GM21528 (cell line): Measurements from ENCODE around the gene TPK1.

ENCODE experiments used
- ATAC-seq: cut with Tn5 transposase; IDR thresholded peaks from one replicate; pipeline ENCODE4 v1.9.1; 2021; ENCODE audit warnings: mild to moderate bottlenecking, moderate library complexity; ENCODE audit not compliant: unreplicated experiment, low FRiP score

The TPK1 gene

GRCh38 chr7:144835652-144836544 is at the start of gene TPK1:
Gene TPK1 (minus strand): TSS chr7:144836053. CDS start chr7:144835602, 451 bp downstream.
- ATAC-seq: peak; percentile 87

GRCh38 chr7:144885478-144885877 is 49.6 kb upstream of the TPK1 start:
- ATAC-seq: no peak

GRCh38 chr7:144884896-144885295 is 49.0 kb upstream of the TPK1 start:
- no peak for ATAC-seq

- ATAC-seq: no peak
Observed at GRCh38 chr7:144873316-144873845, 37.5 kb upstream of the TPK1 start.

- no peak for ATAC-seq
Observed at GRCh38 chr7:144869082-144869481, 33.2 kb upstream of the TPK1 start.

GRCh38 chr7:144866189-144866588 is 30.3 kb upstream of the TPK1 start:
- ATAC-seq: no peak

- no peak for ATAC-seq
Observed at GRCh38 chr7:144863320-144863647, 27.4 kb upstream of the TPK1 start.

- ATAC-seq: no peak
Observed at GRCh38 chr7:144862612-144863319, 26.9 kb upstream of the TPK1 start.

GRCh38 chr7:144859739-144860138 is 23.9 kb upstream of the TPK1 start:
- ATAC-seq: no peak

- ATAC-seq: no peak
Observed at GRCh38 chr7:144857463-144857862, 21.6 kb upstream of the TPK1 start.

- no peak for ATAC-seq
Observed at GRCh38 chr7:144854839-144855424, 19.1 kb upstream of the TPK1 start.

GRCh38 chr7:144853542-144853941 is 17.7 kb upstream of the TPK1 start:
- no peak for ATAC-seq

GRCh38 chr7:144848078-144848477 is 12.2 kb upstream of the TPK1 start:
- no peak for ATAC-seq

- ATAC-seq: peak; percentile 93
Observed at GRCh38 chr7:144842377-144842851, 6.6 kb upstream of the TPK1 start.

GRCh38 chr7:144836545-144836842 is 641 bp upstream of the TPK1 start:
- no peak for ATAC-seq

GRCh38 chr7:144835155-144835611 is 670 bp downstream of the TPK1 start:
- peak; percentile 50 for ATAC-seq

- peak; percentile 42 for ATAC-seq
Observed at GRCh38 chr7:144834641-144835144, 1.2 kb downstream of the TPK1 start.

GRCh38 chr7:144830811-144831210 is 5.0 kb downstream of the TPK1 start:
- ATAC-seq: no peak

GRCh38 chr7:144830024-144830785 is 5.6 kb downstream of the TPK1 start:
- ATAC-seq: no peak

GRCh38 chr7:144827621-144828020 is 8.2 kb downstream of the TPK1 start:
- no peak for ATAC-seq
